Skeletal muscle satellite cell (primary cell): Measurements from ENCODE around the gene FHIT.
"Not testable (repeated sequence)": the region's sequence is repeated elsewhere in the genome, so short reads cannot be mapped to it uniquely, and the experiment has no call there.

Source experiments
- H3K27me3 ChIP-seq: 2 replicates; pipeline ENCODE4 v1.7.0; 2013; ENCODE audit warnings: low read length; ENCODE audit not compliant: control insufficient read depth, insufficient read depth
- H3K36me3 ChIP-seq: 2 replicates; pipeline ENCODE4 v1.7.0; 2013; ENCODE audit warnings: mild to moderate bottlenecking, control low read depth, low read length; ENCODE audit not compliant: insufficient read depth
- H3K4me1 ChIP-seq: 2 replicates; pipeline ENCODE4 v1.7.0; 2013; ENCODE audit warnings: low read length; ENCODE audit not compliant: control insufficient read depth, insufficient read depth
- H3K4me2 ChIP-seq: 2 replicates; pipeline ENCODE4 v1.7.0; 2013; ENCODE audit warnings: mild to moderate bottlenecking, low read length
- H3K4me3 ChIP-seq: 2 replicates; pipeline ENCODE4 v1.7.0; 2013; ENCODE audit warnings: low read length
- H3K9ac ChIP-seq: 2 replicates; pipeline ENCODE4 v1.7.0; 2013; ENCODE audit warnings: mild to moderate bottlenecking, low read depth, low read length, moderate library complexity
- H3K9me3 ChIP-seq: replicated peaks from 2 replicates; pipeline ENCODE4 v1.7.0; 2013; ENCODE audit warnings: mild to moderate bottlenecking, control low read depth, low read length

FHIT gene

DNA sequence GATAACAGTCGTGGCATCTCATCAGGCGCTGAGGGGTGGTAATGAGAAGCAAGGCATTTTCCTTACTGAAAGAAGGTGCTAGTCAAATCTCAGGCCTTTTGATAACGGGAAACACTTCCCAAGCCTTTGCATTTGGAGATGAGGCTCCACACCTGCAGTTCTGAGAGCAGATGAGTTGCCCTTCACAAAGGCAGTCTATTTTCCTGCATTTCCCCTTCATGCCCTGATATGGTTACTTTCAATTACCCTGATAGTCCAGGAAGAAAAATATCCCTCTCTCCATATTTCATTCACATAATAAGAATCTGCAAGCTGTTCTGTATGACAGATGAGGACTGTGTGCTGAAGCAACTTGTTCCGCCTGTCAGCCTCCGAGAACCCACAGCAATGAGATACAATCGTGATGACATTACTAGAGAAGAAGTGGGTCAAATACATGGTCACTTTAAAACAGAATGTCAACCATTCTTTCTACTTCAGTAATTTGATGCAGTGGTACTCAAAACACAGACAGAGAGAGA is 25.0 kb downstream of the FHIT start:
- H3K4me1 ChIP-seq: no peaks in the 10 kb centered on the region
- no peaks in the 10 kb centered on the region for H3K27me3 ChIP-seq
- H3K9ac ChIP-seq: no peak overlapping the region
- no peak overlapping the region for H3K4me2 ChIP-seq
- H3K4me3 ChIP-seq: no peak overlapping the region
- H3K9me3 ChIP-seq: no peaks in the 10 kb centered on the region
- H3K36me3 ChIP-seq: no peaks in the 10 kb centered on the region

GRCh38 chr3:61224823-61225222 is 26.4 kb downstream of the FHIT start:
- no peaks in the 10 kb centered on the region for H3K27me3 ChIP-seq
- H3K4me3 ChIP-seq: no peak overlapping the region
- H3K4me2 ChIP-seq: no peak overlapping the region
- H3K36me3 ChIP-seq: no peaks in the 10 kb centered on the region
- no peak overlapping the region for H3K9ac ChIP-seq
- H3K9me3 ChIP-seq: no peaks in the 10 kb centered on the region
- no peaks in the 10 kb centered on the region for H3K4me1 ChIP-seq

GRCh38 chr3:61223451-61223850 is 27.8 kb downstream of the FHIT start:
- no peaks in the 10 kb centered on the region for H3K36me3 ChIP-seq

DNA sequence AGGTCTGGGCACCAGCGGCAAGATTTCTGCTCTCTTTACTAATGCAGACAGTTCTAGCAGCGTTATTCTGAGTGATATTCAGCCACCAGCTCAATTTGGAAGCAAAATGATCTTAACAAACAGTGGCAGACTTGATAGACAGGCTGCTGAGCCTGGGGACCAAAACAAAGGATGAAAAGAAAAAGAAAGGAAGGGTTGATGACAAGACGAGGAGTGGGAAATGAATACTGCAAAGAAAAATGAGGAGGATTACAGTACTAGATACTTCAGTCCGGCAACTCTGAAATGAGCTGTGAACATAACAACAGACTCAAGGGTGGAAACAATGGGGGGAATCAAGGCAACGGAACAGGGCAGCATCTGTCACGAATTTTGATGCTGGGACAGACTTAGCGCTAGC is 28.8 kb downstream of the FHIT start:
- Histone ChIP-seq H3K4me3 (no peak overlapping the region), H3K9me3 (no peaks in the 10 kb centered on the region), H3K4me1 (no peaks in the 10 kb centered on the region), H3K9ac (no peak overlapping the region), H3K27me3 (no peaks in the 10 kb centered on the region), H3K36me3 (no peaks in the 10 kb centered on the region), H3K4me2 (no peak overlapping the region)

More at GRCh38 chr3:61223451-61223850, 27.8 kb downstream of the FHIT start:
- Histone ChIP-seq H3K9me3 (no peaks in the 10 kb centered on the region), H3K4me1 (no peaks in the 10 kb centered on the region), H3K4me3 (no peak overlapping the region), H3K4me2 (no peak overlapping the region), H3K9ac (no peak overlapping the region), H3K27me3 (no peaks in the 10 kb centered on the region)

GRCh38 chr3:61221759-61222362 is 29.4 kb downstream of the FHIT start:
- H3K9ac ChIP-seq: no peak overlapping the region

DNA sequence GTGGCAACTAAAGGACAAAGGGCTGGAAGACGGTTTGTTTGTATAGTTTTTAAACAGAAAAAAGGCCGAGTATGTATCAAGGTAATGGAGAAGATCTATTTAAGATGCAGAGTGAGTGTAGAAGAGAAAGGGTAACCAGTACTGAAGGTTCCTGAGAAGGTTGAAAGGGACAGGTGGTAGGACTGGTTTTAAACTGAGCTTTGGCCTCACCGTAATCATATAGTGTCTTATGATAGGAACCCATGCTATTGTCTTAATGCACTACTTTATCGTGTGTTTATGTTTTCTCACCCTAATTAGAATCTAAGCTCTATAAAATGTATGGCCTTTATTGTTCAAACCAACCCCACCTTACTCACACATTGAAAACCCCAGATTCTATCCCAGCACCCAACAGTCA is 32.7 kb downstream of the FHIT start:
- H3K4me3 ChIP-seq: no peak overlapping the region
- no peaks in the 10 kb centered on the region for H3K36me3 ChIP-seq
- no peak overlapping the region for H3K4me2 ChIP-seq
- no peaks in the 10 kb centered on the region for H3K27me3 ChIP-seq
- no peaks in the 10 kb centered on the region for H3K4me1 ChIP-seq
- no peak overlapping the region for H3K9ac ChIP-seq
- H3K9me3 ChIP-seq: no peaks in the 10 kb centered on the region

More at GRCh38 chr3:61221759-61222362, 29.4 kb downstream of the FHIT start:
- Histone ChIP-seq H3K4me3 (no peak overlapping the region), H3K4me2 (no peak overlapping the region), H3K36me3 (no peaks in the 10 kb centered on the region), H3K27me3 (no peaks in the 10 kb centered on the region), H3K4me1 (no peaks in the 10 kb centered on the region), H3K9me3 (no peaks in the 10 kb centered on the region)

GRCh38 chr3:61216171-61216570 is 35.1 kb downstream of the FHIT start:
- H3K9me3 ChIP-seq, H3K4me1 ChIP-seq, H3K9ac ChIP-seq, H3K4me3 ChIP-seq, H3K27me3 ChIP-seq, H3K4me2 ChIP-seq, H3K36me3 ChIP-seq: not testable (repeated sequence)

DNA sequence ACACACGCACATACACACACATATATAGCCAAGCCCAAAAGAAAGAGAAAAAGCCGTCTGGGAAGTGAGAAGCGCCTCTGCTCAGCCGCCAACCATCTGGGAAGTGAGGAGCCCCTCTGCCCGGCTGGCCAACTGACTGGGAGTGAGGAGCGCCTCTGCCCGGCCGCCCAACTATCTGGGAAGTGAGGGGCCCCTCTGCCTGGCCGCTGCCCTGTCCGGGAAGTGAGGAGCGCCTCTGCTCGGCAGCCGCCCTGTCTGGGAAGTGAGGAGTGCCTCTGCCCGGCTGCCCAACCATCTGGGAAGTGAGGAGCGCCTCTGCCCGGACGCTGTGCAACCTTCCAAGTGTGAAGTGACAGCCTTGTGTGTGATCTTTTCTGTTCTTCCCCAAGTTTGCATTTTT is 49.2 kb downstream of the FHIT start:
- no peak overlapping the region for H3K4me3 ChIP-seq
- H3K36me3 ChIP-seq: no peaks in the 10 kb centered on the region
- H3K9ac ChIP-seq: no peak overlapping the region
- H3K4me2 ChIP-seq: no peak overlapping the region
- H3K9me3 ChIP-seq: no peaks in the 10 kb centered on the region
- H3K4me1 ChIP-seq: no peaks in the 10 kb centered on the region
- H3K27me3 ChIP-seq: no peaks in the 10 kb centered on the region

DNA sequence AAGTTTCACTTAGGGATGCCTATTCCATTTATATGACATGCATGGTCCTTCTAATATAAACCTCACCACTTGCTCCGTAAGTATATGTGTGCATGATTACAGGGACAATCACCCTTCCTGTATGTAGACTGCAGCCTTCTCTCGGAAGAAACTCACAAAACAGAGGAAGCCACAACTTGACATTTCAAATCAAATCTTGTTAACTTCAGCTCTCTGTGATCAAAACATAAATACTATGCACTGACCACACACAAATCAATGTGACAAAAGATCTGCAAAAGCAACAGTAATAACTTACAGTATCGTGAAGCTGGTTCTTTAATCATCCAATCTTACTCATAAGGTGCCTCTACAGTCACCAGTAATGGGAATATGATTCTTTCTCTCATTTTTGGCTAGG is 50.2 kb downstream of the FHIT start:
- Histone ChIP-seq H3K4me1 (no peaks in the 10 kb centered on the region), H3K27me3 (no peaks in the 10 kb centered on the region), H3K9me3 (no peaks in the 10 kb centered on the region), H3K4me3 (no peak overlapping the region), H3K36me3 (no peaks in the 10 kb centered on the region), H3K9ac (no peak overlapping the region), H3K4me2 (no peak overlapping the region)

DNA sequence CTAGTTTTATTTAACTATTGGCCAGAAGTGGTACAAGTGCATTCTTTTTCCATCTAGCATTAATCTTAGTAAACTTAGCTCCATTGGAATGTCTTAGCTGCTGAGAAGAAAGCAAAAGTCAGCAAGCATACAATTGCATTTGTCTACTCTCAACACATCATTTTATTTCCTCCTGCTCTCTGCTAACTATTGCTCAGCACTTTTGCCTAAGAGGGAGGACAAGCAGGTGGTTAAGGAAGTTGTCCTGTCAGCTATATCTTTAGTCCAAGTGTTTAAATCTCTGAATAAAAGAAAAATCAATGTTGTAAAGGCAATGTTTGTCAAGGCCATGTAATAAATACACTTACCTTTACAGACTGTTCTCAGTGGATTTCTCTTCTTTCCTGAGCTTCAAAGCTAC is 51.0 kb downstream of the FHIT start:
- H3K9me3 ChIP-seq: no peaks in the 10 kb centered on the region
- H3K4me3 ChIP-seq: no peak overlapping the region
- H3K9ac ChIP-seq: no peak overlapping the region
- no peaks in the 10 kb centered on the region for H3K36me3 ChIP-seq
- no peaks in the 10 kb centered on the region for H3K27me3 ChIP-seq
- H3K4me1 ChIP-seq: no peaks in the 10 kb centered on the region
- no peak overlapping the region for H3K4me2 ChIP-seq

- Histone ChIP-seq H3K4me3 (no peak overlapping the region), H3K27me3 (no peaks in the 10 kb centered on the region), H3K4me2 (no peak overlapping the region), H3K4me1 (no peaks in the 10 kb centered on the region), H3K9ac (no peak overlapping the region), H3K9me3 (no peaks in the 10 kb centered on the region), H3K36me3 (no peaks in the 10 kb centered on the region)
Measured at GRCh38 chr3:61199843-61200242, 51.4 kb downstream of the FHIT start.

DNA sequence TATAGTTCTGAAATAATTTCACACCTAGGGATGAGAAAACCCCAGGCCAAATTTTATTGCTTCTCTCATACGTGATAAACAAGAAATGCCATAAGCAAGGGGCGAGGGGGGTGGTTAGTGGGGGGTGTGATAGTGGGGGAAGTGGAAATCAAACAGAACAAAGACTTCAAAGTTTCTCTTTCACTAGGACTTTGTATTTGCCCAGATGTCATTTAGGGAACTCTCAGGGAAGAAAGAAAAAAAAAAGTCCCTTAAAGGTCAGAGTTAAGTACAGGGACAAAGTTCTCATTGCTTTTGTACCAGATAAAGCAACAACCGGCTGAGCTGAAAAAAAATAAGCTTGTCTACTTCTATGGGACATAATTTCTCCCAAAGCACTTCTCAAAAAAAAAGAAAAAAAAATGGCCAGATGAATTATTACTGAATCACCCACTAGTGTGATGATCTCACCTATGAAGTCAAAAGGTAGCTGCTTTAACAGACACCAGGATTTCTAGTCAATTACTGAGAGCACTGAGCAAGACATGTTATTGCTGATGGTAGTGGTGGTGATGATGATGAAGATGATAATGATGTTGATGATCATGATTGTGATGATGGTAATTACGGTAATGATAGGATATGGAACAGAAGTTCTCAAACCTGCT is 56.2 kb downstream of the FHIT start:
- no peaks in the 10 kb centered on the region for H3K4me1 ChIP-seq
- no peak overlapping the region for H3K9ac ChIP-seq
- H3K27me3 ChIP-seq: no peaks in the 10 kb centered on the region
- H3K36me3 ChIP-seq: no peaks in the 10 kb centered on the region
- H3K4me2 ChIP-seq: no peak overlapping the region
- H3K4me3 ChIP-seq: no peak overlapping the region
- no peaks in the 10 kb centered on the region for H3K9me3 ChIP-seq
